ENCODE results near the gene CALU.

CALU gene

DNA sequence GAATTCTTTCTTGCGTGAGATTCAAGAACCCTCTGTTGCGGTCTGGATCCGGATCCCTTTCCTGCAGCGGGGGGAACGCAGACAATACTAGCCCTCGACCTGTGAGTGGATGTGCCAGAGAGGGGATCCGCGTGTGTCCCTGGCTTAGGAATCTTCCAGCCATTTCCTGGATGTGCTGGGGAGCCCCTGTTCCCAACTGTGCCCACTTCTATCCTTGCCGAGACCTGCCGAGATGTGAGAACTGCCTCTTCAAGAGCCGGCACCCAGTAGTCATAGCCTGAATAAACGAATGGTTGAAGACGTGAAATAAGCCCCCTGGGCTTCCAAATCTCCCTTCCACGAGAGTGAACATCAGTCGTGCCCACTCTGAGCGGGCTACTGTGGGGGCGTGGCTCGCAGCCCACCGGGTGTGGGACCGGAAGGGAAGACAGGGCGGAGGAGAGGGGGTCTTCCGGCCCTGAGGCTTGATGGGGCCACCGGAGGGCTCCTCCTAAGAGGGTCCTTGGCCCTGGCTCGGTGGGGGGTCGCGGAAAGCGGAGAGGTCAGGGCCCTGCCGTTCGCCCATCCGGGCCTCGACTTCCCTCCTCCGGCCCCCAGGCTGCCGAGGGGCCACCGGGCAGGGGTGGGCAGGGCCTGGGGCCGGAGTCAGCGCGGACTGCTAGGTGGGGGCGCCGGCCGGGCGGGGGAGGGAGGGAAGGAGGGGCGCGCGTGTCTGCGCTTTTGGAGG lies 51.3 kb downstream of the CALU start:
- no peak for DNase-seq

DNA sequence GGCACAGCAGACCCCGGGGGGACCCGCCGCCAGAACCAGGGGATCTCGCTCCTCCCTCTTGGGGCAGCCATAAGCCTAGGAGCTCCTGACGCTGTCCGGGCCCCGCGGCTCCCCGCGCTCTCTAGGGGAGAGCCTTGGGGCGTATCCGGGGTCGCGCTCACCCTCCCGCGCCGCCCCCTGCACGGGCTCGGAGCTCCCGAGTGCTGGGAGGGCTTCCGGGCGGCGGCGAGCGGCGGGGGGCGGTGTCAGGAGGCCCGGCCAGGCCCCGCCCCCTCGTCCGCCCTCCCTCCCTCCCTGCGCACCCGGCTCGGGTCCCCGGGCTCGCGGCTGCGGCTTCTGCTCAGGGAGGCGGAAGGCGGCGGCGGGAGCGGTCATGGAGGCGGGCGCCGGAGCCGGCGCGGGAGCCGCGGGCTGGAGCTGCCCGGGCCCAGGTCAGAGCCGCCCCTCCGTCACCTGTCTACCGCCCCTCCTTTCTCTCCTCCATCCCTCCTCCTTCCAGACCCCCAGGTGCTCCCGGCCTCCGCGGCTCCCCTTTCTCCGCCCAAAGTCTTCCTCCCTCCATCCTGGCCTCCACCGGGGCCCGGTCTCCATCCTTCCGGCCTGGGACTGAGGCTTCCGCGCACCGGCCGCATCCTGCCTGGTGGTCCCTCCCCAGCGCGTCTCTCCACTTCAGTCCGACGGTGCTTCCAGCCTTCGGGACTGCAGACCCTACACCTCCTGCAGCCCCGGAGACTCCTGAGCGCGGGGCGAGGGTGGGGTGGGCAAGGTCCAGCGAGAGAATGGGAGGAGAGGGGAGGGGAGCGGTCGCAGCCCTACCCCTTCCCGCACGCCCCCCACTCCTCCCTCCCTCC lies 52.2 kb downstream of the CALU start, which contains the start of gene CCDC136:
TSS of gene CCDC136 (plus strand) at position 848 of the 851 bp plus-strand sequence. CDS start 444 bp downstream, outside the sequence.
- peak; percentile 61 for DNase-seq

- DNase-seq = no peak
Measured at GRCh38 chr7:128791972-128792327, 52.8 kb downstream of the CALU start.

DNA sequence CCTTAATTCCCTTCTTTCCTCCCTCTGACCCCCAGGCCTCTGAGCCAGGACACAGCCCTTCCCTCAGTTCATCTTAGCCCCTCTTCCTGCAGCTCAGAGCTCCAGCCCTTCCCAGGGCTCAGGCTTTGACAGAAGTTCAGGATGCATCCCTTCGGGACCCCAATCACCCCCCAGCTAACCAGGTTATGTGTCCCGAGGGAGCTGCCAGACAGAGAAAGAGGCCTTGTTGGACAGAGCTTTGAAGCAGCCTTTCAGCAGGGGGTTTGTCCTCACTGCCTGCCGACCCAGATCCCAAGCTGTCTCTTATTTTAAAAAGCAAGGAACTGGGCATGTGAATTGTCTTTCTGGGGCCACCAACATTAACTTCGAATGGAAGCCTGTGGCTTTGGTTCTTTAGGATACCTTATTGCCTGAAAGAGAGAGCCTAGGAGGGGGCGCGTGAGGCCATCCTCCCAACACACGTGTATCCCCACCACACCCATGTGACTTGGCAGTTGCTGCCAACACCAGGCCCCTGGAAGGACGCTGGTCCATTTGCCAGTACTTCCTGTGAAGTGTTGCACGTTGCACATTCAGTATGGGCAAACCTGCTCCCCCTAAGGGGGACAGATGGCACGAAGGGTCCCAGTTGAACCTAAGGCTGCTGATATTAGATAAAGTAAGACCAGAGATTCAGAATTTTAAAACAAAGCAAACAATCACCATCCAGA lies 53.5 kb downstream of the CALU start:
- DNase-seq = no peak

DNA sequence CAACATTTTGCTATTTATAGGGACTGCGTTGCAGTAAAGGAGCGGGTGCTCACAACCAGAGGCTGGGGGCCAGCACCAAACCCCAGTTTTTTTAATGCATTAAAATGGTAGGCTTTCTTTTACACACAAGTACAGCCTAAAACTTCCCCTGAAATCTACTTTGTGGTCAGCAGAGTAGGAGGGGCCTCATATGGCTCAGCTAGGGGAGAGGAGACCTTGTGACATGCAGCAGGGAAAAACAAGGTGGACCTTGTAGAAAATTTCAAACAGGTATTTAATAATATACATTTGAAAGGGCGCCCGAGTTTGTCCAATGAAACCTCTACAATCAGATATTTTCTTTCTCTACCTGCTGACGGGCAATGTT lies 54.0 kb downstream of the CALU start:
- DNase-seq = no peak

DNA sequence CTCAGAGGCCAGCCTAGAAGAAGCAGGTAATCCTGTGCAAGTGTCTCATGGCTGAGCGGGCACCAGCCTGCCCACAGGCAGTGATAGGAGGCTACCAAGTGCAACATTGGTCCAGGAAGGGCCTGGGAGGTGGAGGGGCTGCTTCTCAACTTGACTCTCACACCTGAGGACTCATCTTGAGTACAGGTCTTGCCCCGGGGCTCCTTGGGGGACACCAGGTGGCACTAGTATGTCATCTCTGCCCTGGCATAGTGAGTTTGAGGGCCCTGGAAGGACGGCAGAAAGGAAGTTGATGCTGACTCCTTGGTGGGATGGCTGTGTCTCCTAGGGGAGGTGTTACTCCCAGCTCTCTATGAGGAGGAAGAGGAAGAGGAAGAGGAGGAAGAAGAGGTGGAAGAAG lies 54.9 kb downstream of the CALU start:
- DNase-seq = no peak

GRCh38 chr7:128794436-128794835 lies 55.3 kb downstream of the CALU start:
- no peak for DNase-seq

- DNase-seq = no peak
Measured at GRCh38 chr7:128795129-128795528, 56.0 kb downstream of the CALU start.

DNA sequence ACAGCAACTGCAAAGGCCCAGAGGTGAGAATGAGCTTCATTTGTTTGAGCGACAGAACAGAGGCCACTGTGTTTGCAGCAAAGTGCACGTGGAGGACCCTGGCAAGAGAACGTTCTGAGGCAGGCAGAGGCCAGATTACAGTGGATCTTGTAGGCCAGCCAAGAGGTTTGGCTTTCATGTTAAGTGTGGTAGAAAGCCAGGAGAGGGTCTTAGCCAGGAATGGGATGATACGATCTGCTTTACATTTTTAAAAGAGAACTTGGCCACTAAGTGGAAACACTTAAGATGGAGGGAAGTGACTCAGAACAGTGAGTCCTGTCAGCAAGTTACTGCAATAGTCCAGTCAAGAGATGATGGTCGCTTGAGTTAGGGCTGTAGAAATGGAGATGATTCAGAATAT lies 57.2 kb downstream of the CALU start:
- no peak for DNase-seq

GRCh38 chr7:128799451-128799850 lies 60.3 kb downstream of the CALU start:
- no peak for DNase-seq

- no peak for DNase-seq
Measured at GRCh38 chr7:128800567-128800966, 61.4 kb downstream of the CALU start.

- no peak for DNase-seq
Measured at GRCh38 chr7:128801003-128801402, 61.8 kb downstream of the CALU start.

DNA sequence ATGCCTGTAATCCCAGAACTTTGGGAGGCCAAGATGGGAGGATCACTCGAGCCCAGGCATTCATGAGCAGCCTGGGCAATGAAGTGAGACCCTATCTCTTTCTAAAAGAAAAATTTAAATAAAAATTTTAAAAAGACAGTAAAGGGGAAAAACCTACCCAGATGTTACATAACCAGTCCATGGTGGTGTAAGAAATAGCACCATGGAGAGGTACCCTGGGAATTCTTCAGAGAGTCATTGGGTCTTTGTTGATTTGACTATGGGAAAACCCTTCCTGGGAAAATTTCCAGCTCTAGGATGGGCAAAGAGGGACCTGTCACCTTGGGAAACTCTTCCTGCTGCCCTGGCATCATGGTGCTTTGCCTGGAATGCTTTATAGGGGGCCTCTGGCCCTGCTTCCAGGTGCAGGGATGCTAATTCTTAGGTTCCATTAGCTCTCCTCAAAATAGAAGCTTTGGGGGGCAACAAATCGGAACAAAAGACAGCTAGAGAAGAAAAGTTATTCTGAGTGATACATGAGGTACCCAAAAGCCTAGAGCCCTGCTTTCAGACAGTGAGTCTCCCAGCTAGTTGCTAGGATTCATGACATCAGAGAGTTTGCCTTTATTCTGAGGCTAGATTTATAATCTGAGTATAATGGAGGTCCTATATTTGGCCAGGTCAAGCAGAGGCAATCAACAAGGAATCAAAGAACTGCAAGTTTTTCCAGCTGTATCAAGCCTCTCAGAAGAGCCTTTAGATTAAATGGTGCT lies 62.7 kb downstream of the CALU start:
- DNase-seq = no peak

DNA sequence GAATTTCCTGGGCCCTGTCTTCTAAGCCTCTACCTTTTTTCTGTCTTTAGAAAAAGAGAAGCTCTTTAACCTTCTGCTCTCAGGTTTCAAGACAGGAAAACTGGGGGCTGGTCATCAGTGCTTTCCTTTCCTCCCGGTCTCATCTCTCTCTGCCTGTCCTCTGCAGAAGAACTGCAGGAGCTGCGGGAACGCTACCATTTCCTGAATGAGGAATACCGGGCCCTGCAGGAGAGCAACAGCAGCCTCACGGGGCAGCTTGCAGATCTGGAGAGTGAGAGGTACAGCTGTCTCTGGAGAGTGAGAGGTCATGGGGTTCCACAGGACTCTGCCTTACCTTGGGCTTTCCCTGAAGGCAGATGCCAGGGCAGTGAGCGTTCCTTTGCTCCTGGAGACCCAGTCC lies 65.3 kb downstream of the CALU start:
- DNase-seq = no peak

GRCh38 chr7:128805225-128805624 lies 66.1 kb downstream of the CALU start:
- DNase-seq = no peak

DNA sequence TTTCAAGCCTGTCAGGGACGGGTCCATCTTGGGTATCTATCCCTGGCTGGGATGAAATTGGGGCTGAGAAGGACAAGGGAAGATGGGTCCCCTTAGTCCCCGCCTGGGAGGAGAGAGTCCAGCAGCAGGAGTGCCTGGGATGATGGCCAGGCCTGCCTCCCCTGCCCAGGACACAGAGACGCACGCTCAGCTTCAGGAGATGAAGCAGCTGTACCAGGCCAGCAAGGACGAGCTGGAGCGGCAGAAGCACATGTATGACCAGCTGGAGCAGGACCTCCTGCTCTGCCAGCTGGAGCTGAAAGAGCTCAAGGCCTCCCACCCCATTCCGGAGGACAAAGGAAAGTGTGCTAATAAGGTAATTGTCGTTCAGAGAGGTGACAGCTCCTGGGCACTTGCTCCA lies 68.0 kb downstream of the CALU start:
- DNase-seq = no peak

DNA sequence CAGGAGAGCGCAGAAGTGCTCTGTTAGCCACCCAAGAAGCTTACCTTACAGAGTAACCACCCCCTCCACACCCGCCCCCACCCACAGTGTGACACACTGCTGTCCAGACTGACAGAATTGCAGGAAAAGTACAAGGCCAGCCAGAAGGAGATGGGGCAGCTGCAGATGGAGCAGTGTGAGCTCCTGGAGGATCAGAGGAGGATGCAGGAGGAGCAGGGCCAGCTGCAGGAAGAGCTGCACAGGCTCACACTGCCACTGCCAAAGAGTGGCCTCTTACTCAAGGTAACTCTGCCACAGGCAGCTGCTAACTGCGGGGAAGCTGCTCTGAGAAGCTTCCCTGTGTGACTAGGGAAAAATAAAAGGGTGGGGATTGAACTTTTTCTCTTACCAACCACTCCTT lies 70.2 kb downstream of the CALU start:
- no peak for DNase-seq

- no peak for DNase-seq
Measured at GRCh38 chr7:128810473-128810872, 71.3 kb downstream of the CALU start.

GRCh38 chr7:128810997-128811396 lies 71.8 kb downstream of the CALU start:
- DNase-seq = no peak

DNA sequence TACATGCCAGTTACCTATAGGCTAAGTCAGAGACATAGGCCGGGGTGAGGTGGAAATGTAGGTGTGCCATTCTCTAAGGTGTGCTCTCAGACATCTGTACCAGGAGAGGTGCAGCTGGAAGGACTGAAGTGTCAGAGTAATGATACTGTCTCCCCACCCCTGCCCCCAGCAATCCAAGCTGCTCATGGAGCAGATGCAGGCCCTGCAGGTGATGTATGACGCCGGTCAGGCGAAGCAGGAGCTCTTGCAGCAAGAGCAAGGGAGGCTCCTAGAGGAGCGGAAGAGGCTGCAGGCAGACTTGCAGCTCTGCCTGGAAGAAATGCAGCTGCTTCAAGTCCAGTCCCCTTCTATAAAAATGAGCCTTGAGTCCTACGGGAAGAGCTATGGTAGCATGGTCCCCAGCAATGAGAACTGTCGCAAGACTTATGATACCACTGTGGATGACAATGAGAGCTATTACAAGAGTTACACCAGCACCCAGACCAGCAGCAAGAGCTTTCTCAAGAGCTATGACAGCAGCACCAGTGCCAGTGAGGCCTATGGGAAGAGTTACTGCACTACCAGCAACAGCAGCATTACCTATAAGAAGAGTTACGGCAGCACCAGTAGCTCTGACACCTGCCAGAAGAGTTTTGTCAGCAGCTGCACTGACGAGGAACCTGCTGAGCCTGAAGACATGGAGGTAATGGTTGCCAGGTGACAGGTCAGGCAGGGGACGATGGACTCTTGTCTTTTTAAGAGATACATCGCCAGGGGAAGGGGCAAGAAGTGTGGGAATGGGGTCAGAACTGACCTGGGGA lies 72.7 kb downstream of the CALU start:
- no peak for DNase-seq

GRCh38 chr7:128812514-128813168 lies 73.5 kb downstream of the CALU start:
- peak; percentile 64 for DNase-seq

DNA sequence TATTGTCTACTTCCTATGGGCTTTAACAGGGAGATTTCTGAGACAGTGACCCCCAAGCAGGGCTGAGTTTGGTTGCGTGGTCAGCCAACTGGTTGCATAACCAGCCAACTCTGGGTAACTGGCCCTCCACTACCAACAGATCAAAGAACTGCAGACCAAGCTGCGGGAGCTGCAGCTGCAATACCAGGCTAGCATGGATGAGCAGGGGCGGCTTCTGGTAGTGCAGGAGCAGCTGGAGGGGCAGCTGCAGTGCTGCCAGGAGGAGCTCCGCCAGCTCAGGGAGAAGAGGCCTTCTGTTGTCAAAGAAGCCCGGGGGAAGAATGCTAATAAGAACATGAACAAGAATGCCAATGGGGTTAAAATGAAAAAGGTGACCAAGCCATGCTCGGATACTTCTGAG lies 75.3 kb downstream of the CALU start:
- DNase-seq = no peak
